K562 (cell line): ENCODE measurements around the gene EBF4. TPM values are rescaled to one million over a fixed set of nuclear protein-coding genes. Genes with fewer than 3 reads are reported as not detected.

Source experiments
- CREBBP ChIP-seq: IDR thresholded peaks from one replicate; pipeline ENCODE4 v1.6.1; 2012; ENCODE audit warnings: low read depth, mild to moderate bottlenecking, control low read depth, inconsistent platforms, low read length
- E2F3 ChIP-seq: fragments of 250-450 bp; sonication (Bioruptor Pico); IDR thresholded peaks from 2 replicates; pipeline ENCODE4 v1.4.0; 2020; ENCODE audit warnings: mild to moderate bottlenecking
- FUS ChIP-seq: fragments of 200-400 bp; formaldehyde crosslinking; optimal IDR thresholded peaks from 2 replicates; pipeline ENCODE3; 2017; ENCODE audit warnings: low read depth, low read length
- HNRNPL ChIP-seq: fragments of 200-400 bp; formaldehyde crosslinking; IDR thresholded peaks from 2 replicates; pipeline ENCODE4 v1.6.1; 2017; ENCODE audit warnings: low read depth, mild to moderate bottlenecking, low read length
- IRF1 ChIP-seq: sonication (generic); formaldehyde crosslinking; IDR thresholded peaks from 2 replicates; pipeline ENCODE4 v1.8.0; 2022; ENCODE audit warnings: missing genetic modification reagents, mild to moderate bottlenecking, borderline replicate concordance
- KLF10 ChIP-seq: fragments of 250-450 bp; sonication (Bioruptor Pico); IDR thresholded peaks from 2 replicates; pipeline ENCODE4 v1.6.1; 2021; ENCODE audit warnings: matching md5 sums
- MXD1 ChIP-seq: fragments of 250-450 bp; sonication (Bioruptor Pico); IDR thresholded peaks from 2 replicates; pipeline ENCODE4 v1.8.0; 2021; ENCODE audit warnings: borderline replicate concordance, mild to moderate bottlenecking, moderate library complexity; ENCODE audit not compliant: poor library complexity, severe bottlenecking
- PCBP1 ChIP-seq: fragments of 200-400 bp; formaldehyde crosslinking; IDR thresholded peaks from 2 replicates; pipeline ENCODE4 v1.6.1; 2018; ENCODE audit warnings: mild to moderate bottlenecking, low read depth, low read length; ENCODE audit not compliant: poor library complexity, severe bottlenecking
- POLR2G ChIP-seq: fragments of 200-400 bp; formaldehyde crosslinking; IDR thresholded peaks from 2 replicates; pipeline ENCODE4 v1.6.1; 2017; ENCODE audit warnings: low read depth, mild to moderate bottlenecking, antibody characterized with exemption, low read length, moderate library complexity
- PPARD ChIP-seq: fragments of 250-450 bp; sonication (Bioruptor Pico); IDR thresholded peaks from 2 replicates; pipeline ENCODE4 v1.8.0; 2022; ENCODE audit warnings: inconsistent platforms, mild to moderate bottlenecking, moderate library complexity
- PRMT5 ChIP-seq: sonication (generic); formaldehyde crosslinking; IDR thresholded peaks from 2 replicates; pipeline ENCODE4 v1.5.0; 2020; ENCODE audit warnings: missing genetic modification reagents
- RBFOX2 ChIP-seq: fragments of 200-400 bp; formaldehyde crosslinking; IDR thresholded peaks from 2 replicates; pipeline ENCODE4 v1.6.1; 2017; ENCODE audit warnings: low read depth, mild to moderate bottlenecking, low read length, moderate library complexity
- SAFB2 ChIP-seq: fragments of 200-400 bp; formaldehyde crosslinking; IDR thresholded peaks from 2 replicates; pipeline ENCODE4 v1.6.1; 2018; ENCODE audit warnings: borderline replicate concordance, low read length, low read depth, moderate library complexity; ENCODE audit not compliant: severe bottlenecking
- SNRNP70 ChIP-seq: fragments of 200-400 bp; formaldehyde crosslinking; optimal IDR thresholded peaks from 2 replicates; pipeline ENCODE3; 2017; ENCODE audit warnings: low read depth, low read length
- TAF9B ChIP-seq: fragments of 450-650 bp; IDR thresholded peaks from 2 replicates; pipeline ENCODE4 v1.6.1; 2018; ENCODE audit warnings: mild to moderate bottlenecking; ENCODE audit not compliant: partially characterized antibody
- TRIM24 ChIP-seq, 2 experiments: fragments of 450-650 bp; IDR thresholded peaks; 2 replicates each; pipeline ENCODE4 v1.6.1; 2016
- USF1 ChIP-seq: sonication (generic); formaldehyde crosslinking; IDR thresholded peaks from 2 replicates; pipeline ENCODE4 v1.9.0; 2022; ENCODE audit warnings: mild to moderate bottlenecking, missing genetic modification reagents
- ZNF436 ChIP-seq: fragments of 250-450, 450-650 bp; sonication (Bioruptor Pico); formaldehyde crosslinking; IDR thresholded peaks from 2 replicates; pipeline ENCODE4 v1.7.0; 2020; ENCODE audit warnings: mild to moderate bottlenecking
- ZNF449 ChIP-seq: fragments of 250-450 bp; sonication (Bioruptor Pico); IDR thresholded peaks from 2 replicates; pipeline ENCODE4 v1.8.0; 2022; ENCODE audit warnings: moderate library complexity, mild to moderate bottlenecking, inconsistent platforms
- ZNF764 ChIP-seq: fragments of 250-450 bp; sonication (Bioruptor Pico); IDR thresholded peaks from 2 replicates; pipeline ENCODE4 v1.4.0; 2020; ENCODE audit warnings: low read depth, mild to moderate bottlenecking, moderate library complexity
- polyA plus RNA-seq, 8 experiments: library from polyadenylated mRNA; depleted of rRNA in 4 of 8; stranded (reverse) in 5 of 8; unstranded in 3 of 8; fragments of >200 nt; fragmentation: Nextera tagmentation in 2 of 8; fragmentation: Illumina TruSeq in 1 of 8; extraction: Ambion mirVana in 2 of 8; extraction: Trizol in 1 of 8; gene quantifications; 2 replicates each; pipeline versions ENCODE4 v1.2.1 to v1.2.3, GENCODE V29; 2011 to 2014; ENCODE audit warnings: inconsistent platforms in 1 of 8, missing spikeins in 1 of 8
- total RNA-seq, 7 experiments: library from RNA; depleted of rRNA in 6 of 7; stranded (reverse); fragments of >200 nt in 6 of 7; fragmentation: Illumina TruSeq in 2 of 7; extraction: Trizol in 2 of 7; gene quantifications; 2 replicates each; pipeline versions ENCODE4 v1.2.1 to v1.2.3, GENCODE V29; 2011 to 2021; ENCODE audit warnings: low replicate concordance in 1 of 7

The EBF4 gene
- total and polyA plus RNA-seq, 9 of the 15 experiments (the other 6 are each of a cell fraction or from before 2014, with no cell fraction given), result 0.09 TPM; not detected in 8

GRCh38 chr20:2652724-2653555, 39.6 kb upstream of the EBF4 start (continued):
- TF ChIP-seq PPARD, result no peak
- TF ChIP-seq PRMT5 (CRISPR knock-in tag), result no peak
- TF ChIP-seq CREBBP, result no peak
- TF ChIP-seq E2F3 (CRISPR knock-in tag), result 0 out of 2 replicates have a peak, but pooled peaks have one; percentile 21
- TF ChIP-seq POLR2G, result peak; percentile 84
- TF ChIP-seq ZNF449 (CRISPR knock-in tag), result no peak
- peak; percentile 27 for TF ChIP-seq SNRNP70
- TF ChIP-seq HNRNPL, result 0 out of 2 replicates have a peak, but pooled peaks have one; percentile 33
- peak; percentile 96 for TF ChIP-seq RBFOX2
- no peak for TF ChIP-seq TAF9B
- TF ChIP-seq KLF10 (CRISPR knock-in tag), result no peak
- no peak for TF ChIP-seq TRIM24 (IDR thresholded peaks at IDR 0.05)
- TF ChIP-seq USF1 (CRISPR knock-in tag), result peak; percentile 89
- TF ChIP-seq MXD1 (CRISPR knock-in tag), result peak; percentile 48
- no peak for TF ChIP-seq IRF1 (CRISPR knock-in tag)
- no peak for TF ChIP-seq SAFB2
- TF ChIP-seq FUS, result peak; percentile 17
- TF ChIP-seq ZNF764, result no peak
- peak; percentile 63 for TF ChIP-seq PCBP1
- TF ChIP-seq ZNF436 (CRISPR knock-in tag), result no peak; the same call in 1 of the 2 replicates
